Tibial artery (tissue), 4 donors: ENCODE data around the gene CCL27.
"Not testable (repeated sequence)": the region's sequence is repeated elsewhere in the genome, so short reads cannot be mapped to it uniquely, and the experiment has no call there.

ENCODE experiments used
- DNase-seq, 2 donors: peaks; one replicate each; pipeline ENCODE4 v3.0.0-alpha.2; 2019
- H3K27ac ChIP-seq, 2 donors: fragments of 200-600 bp; sonication (generic) in 1 of 2; 1 replicate in 1 of 2; 2 replicates in 1 of 2; pipeline ENCODE4 v1.5.1; 2018 to 2019; ENCODE audit warnings: mild to moderate bottlenecking in 1 of 2
- H3K27me3 ChIP-seq, 2 donors: fragments of 200-600 bp; sonication (generic) in 1 of 2; one replicate each; pipeline versions ENCODE4 v1.5.1 to v1.6.0; 2016 to 2019
- H3K36me3 ChIP-seq, 3 donors: fragments of 200-600 bp; sonication (generic) in 2 of 3; one replicate each; pipeline ENCODE4 v1.5.1; 2016 to 2019; ENCODE audit warnings: mild to moderate bottlenecking in 2 of 3
- H3K4me1 ChIP-seq, 4 donors: fragments of 200-600 bp; sonication (generic) in 2 of 4; 1 replicate in 3 of 4; 2 replicates in 1 of 4; pipeline ENCODE4 v1.5.1; 2016 to 2019
- H3K4me3 ChIP-seq, 2 donors: fragments of 200-600 bp; sonication (generic) in 1 of 2; 1 replicate in 1 of 2; 2 replicates in 1 of 2; pipeline ENCODE4 v1.5.1; 2018 to 2019; ENCODE audit warnings: mild to moderate bottlenecking in 2 of 2
- H3K9me3 ChIP-seq, 3 donors: fragments of 200-600 bp; sonication (generic) in 1 of 3; one replicate each; pipeline ENCODE4 v1.5.1; 2016 to 2019
- CTCF ChIP-seq, 2 experiments: fragments of 200-600 bp in 1 of 2; fragments of 450-650 bp in 1 of 2; IDR thresholded peaks; one replicate each; pipeline ENCODE4 v1.5.1; 2017 to 2019; ENCODE audit warnings: antibody characterized with exemption in 2 of 2, mild to moderate bottlenecking in 1 of 2, moderate library complexity in 1 of 2
- intact Hi-C: fragments of 100-400 bp; cut with DNase I; formaldehyde crosslinking; loops from one replicate; pipeline ENCODE4 v1.15.0; 2023; ENCODE audit warnings: low total_unique reads

CCL27 gene

GRCh38 chr9:34642679-34643078, 19.8 kb downstream of the CCL27 start:
- H3K4me1 ChIP-seq = peaks cover 0 to 24% (median 20%) of the 10 kb centered on the region in 4 donors
- no peak for DNase-seq
- no peaks in the 10 kb centered on the region for H3K9me3 ChIP-seq
- intact Hi-C loops = no loop called here
- no peaks in the 10 kb centered on the region for H3K27me3 ChIP-seq
- no peak overlapping the region for H3K27ac ChIP-seq
- no peak for TF ChIP-seq CTCF (IDR thresholded peaks at IDR 0.05)
- no peaks in the 10 kb centered on the region for H3K36me3 ChIP-seq
- H3K4me3 ChIP-seq = no peak overlapping the region

- H3K27me3 ChIP-seq, intact Hi-C loops, H3K36me3 ChIP-seq, DNase-seq, H3K27ac ChIP-seq, H3K9me3 ChIP-seq, H3K4me3 ChIP-seq: not testable (repeated sequence)
- H3K4me1 ChIP-seq = peaks cover 0 to 29% (median 23%) of the 10 kb centered on the region in 4 donors
These were observed 23.1 kb downstream of the CCL27 start for GRCh38 chr9:34639322-34639721.

GRCh38 chr9:34638138-34638445, 24.4 kb downstream of the CCL27 start:
- intact Hi-C loops = no loop called here
- Histone ChIP-seq H3K36me3 (peaks cover 0 to 7% (median 0%) of the 10 kb centered on the region in 3 donors), H3K4me3 (peak overlapping the region; percentile 65 to 80), H3K9me3 (no peaks in the 10 kb centered on the region), H3K27me3 (no peaks in the 10 kb centered on the region), H3K27ac (peak overlapping the region; percentile 87 to 91), H3K4me1 (peaks cover 0 to 29% (median 23%) of the 10 kb centered on the region in 4 donors)
- DNase-seq = no peak
- no peak for TF ChIP-seq CTCF (IDR thresholded peaks at IDR 0.05)

- peak within 1 kb of the TSS; percentile 87 to 91 for H3K27ac ChIP-seq
- intact Hi-C loops = no loop called here
- peaks cover 0 to 29% (median 23%) of the 10 kb centered on the region in 4 donors for H3K4me1 ChIP-seq
- peak in 1 of 2 experiments; percentile 25 for TF ChIP-seq CTCF (IDR thresholded peaks at IDR 0.05)
- DNase-seq = peak; percentile 91 to 96
- H3K9me3 ChIP-seq = no peaks in the 10 kb centered on the region
- H3K27me3 ChIP-seq = no peaks in the 10 kb centered on the region
- H3K4me3 ChIP-seq = peak within 1 kb of the TSS; percentile 65 to 80
- peaks cover 0 to 7% (median 0%) of the 10 kb centered on the region in 3 donors for H3K36me3 ChIP-seq
These were observed 24.9 kb downstream of the CCL27 start, which contains the start of gene SIGMAR1 for GRCh38 chr9:34637356-34638137. Gene SIGMAR1, minus strand, starts transcription at chr9:34637787. Its CDS starts 90 bp downstream, at chr9:34637697.

GRCh38 chr9:34636791-34637355, 25.6 kb downstream of the CCL27 start:
- no peak for TF ChIP-seq CTCF (IDR thresholded peaks at IDR 0.05)
- Histone ChIP-seq H3K4me3 (peak overlapping the region; percentile 65 to 80), H3K27me3 (no peaks in the 10 kb centered on the region), H3K4me1 (peaks cover 0 to 29% (median 23%) of the 10 kb centered on the region in 4 donors), H3K27ac (peak overlapping the region; percentile 87 to 91), H3K36me3 (peaks cover 0 to 7% (median 0%) of the 10 kb centered on the region in 3 donors), H3K9me3 (no peaks in the 10 kb centered on the region)
- DNase-seq = no peak
- intact Hi-C loops = no loop called here

GRCh38 chr9:34635556-34635955, 26.9 kb downstream of the CCL27 start:
- no peak overlapping the region for H3K27ac ChIP-seq
- H3K9me3 ChIP-seq = no peaks in the 10 kb centered on the region
- peaks cover 0 to 29% (median 23%) of the 10 kb centered on the region in 4 donors for H3K4me1 ChIP-seq
- no peak overlapping the region for H3K4me3 ChIP-seq
- intact Hi-C loops = no loop called here
- TF ChIP-seq CTCF (IDR thresholded peaks at IDR 0.05) = no peak
- DNase-seq = no peak
- H3K36me3 ChIP-seq = peaks cover 0 to 7% (median 0%) of the 10 kb centered on the region in 3 donors
- H3K27me3 ChIP-seq = peaks cover 0 to 5% of the 10 kb centered on the region in 2 donors
